HG03045 (cell line): ENCODE results near the gene POLR2E.
A peak's percentile ranks its signal among the peaks of the same experiment; 100 is the strongest.

Experiments used
- ATAC-seq: cut with Tn5 transposase; IDR thresholded peaks from one replicate; pipeline ENCODE4 v1.9.1; 2021; ENCODE audit warnings: mild to moderate bottlenecking, moderate library complexity; ENCODE audit not compliant: unreplicated experiment

Gene POLR2E

DNA sequence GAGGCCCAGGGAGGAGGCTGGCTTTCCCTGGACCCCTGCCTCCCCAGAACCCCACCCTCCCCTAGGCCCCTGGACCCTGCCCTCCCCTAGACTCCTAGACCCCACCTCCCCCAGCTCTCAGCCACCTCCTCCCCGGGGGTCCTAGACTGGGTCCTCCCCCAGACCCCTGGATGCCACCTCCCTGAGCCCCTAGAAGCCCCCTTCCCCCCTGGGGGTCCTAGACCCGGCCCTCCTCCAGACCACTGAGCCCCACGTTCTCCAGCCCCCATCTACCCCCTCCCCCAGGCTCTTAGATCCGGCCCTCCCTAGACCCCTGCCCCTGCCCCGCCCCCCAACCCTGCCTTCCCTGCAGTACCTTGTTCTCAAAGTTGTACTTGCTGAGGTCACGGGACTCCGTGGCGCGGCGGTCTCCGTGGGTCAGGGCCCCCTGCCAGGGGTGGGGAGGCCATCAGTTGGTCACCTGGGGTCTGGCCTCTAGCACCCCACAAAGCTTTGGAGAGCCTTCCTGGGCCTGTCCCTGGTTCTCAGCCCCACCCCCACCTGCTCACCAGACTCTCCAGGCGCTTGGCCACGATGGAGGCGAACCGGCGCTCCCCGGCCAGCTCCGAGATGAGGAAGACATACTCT, 16.6 kb upstream of the POLR2E start:
- no peak for ATAC-seq

DNA sequence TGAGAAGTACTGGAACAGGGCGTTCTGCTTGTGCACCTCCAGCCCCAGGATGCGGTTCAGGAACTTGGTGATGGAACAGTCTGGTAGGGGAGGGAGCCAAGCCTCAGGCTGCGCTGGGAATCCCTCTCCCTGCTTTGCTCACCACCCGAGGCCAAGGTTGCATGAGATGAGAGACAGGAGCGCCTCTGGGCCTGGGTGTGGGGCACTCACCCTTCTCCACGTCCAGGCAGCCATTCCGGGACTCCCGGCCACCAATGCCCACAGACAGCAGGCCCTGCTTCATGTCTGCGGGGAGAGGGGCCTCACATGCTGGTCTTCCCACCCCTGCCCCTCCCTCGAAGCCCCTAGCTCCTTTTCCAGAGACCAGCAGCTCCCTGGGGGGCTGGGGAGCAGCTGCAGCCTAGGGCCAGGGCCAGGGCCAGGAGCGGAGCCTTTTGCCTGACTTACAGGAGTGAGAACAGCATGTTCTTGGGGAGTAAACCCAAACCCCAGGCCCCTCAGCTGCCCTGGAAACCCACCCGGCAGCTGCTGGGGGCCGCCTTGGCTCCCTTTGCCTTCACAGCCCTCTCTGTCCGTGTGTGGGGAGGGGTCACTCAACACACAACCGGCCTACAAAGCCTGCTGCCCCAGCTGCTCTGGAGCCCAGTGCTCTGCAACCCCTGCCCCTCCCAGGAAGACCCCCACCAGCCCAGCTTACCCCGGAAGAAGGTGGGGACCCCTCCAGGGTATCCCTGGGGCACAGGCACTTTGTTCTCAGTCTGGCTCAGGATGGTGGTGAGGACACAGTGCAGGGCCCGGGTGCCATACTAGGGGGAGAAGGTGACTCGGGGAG, 15.8 kb upstream of the POLR2E start:
- no peak for ATAC-seq

DNA sequence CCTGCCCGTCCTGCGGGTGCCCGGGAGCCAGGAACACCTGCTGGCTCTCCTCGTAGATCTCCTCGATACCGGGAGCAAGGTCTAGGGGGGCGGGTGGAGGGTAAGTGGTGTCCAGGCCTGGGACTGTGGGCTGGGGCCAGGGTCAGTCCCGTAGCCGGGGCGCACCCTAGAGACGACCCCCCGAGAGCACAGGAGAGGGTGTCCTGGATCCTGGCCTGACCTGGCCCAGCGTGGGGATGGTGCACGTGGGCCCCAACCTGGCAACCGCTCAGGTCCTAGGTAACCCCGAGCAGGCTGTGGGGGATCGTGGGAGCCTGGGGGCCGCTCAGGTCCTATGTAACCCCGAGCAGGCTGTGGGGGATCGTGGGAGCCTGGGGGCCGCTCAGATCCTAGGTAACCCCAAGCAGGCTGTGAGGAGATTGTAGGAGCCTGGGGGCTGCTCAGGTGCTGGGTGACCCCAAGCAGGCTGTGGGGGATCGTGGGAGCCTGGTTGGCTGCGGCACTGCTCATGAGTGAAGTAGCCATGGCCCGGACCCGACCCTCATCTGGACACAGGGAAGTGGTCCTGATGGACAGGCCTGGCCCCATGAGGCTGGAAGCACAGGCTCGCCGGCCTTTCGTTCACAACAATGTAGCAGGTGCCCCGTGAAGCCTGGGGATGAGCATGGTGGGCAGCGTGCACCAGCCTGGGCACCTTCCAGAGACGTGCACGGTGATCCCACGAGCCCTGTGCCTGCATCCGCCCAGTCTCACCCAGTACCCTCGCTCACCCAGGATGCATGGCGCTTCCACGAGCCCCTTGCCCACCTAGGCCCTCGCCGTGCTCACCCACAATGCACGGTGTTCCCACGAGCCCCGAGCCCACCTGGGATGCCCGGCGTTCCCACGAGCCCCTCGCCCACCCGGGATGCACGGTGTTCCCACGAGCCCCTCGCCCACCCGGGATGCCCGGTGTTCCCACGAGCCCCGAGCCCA, 14.8 kb upstream of the POLR2E start:
- ATAC-seq: no peak

DNA sequence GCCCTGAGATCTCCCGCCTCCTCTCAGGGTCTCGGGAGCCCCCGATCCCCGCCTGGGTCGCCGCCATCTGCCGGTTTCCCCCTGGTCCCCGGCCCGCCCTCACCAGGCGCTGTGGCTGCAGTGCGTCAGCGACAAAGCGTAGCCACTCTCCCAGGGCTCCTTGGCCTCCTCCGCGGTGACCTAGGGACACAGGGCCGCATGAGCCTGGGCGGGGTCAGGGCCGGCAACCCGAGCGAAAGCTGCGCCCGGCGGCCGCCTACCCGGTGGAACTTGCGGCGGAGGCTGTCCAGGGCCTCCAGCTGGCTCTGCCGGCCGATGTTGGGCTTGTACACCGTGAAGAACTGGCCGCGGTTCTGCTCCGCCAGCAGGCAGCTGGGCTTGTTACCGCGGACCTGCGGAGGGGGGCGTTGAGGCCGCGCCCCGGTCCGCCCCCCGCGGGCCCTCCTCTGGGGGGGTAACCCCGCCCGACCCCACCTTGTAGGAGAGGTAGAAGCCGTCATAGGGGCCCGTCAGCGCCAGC, 13.9 kb upstream of the POLR2E start:
- ATAC-seq: no peak

DNA sequence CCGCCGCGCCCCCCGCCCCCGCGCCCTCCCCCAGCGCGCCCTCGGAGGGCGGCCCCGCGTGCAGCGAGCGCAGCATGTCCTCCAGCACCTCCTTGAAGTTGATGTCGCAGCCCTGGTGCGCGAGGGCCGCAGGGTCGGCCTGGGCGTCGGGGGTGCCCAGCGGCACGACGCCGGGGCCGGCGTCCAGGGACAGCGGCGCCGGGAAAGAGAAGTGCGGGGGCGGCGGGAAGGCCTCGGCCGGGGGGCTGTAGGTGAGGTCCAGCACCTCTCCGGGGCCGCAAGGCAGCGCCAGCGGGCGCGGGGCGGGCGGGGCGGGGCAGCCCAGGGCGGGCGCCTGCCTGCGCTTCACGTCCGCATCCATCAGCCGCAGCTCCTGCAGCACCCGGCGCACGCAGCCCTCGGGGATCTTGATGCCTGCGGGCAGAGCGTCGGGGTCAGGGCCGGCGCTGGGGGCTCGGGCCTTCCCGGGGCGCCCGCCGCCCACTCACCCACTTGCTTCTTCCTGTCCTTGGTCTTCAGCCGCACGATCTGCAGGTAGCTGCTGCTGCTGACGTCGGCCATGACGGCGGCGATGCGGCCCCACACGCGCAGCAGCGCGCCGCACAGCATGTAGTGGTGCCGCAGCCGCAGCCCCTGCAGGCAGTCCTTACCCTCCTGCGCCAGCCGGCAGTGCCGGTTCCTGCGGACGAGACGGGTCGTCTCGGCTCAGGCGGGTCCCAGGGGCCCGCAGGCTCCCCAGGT, 13.3 kb upstream of the POLR2E start:
- ATAC-seq: no peak

DNA sequence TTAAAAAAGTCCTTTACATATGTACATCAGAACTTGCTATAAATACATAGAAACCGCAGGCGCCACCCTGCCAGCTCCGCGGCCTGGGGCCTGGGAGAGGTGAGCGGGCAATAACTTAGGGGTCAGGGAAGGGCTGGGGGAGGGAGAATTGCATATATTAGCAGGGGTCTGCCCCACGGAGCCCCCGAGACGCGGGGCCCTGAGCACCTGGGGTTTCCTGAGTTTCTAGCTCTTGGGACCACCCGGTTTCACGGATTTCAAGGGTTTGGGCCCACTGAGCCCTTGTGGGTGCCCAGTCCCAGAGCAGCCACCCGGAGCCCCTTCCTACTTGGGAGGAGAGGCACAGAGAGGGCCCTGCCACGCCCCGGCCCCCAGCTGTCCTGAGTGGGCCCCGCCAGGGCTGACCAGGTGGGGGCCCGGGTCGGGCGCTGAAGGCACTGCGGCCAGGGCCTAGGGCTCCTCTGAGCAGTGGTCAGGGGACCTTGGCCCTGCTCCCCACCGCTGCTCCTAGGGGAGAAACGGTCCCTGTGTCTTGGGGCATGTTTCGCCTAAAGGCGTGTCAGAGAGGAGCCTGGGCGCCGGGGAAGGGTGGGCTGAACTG, 12.6 kb upstream of the POLR2E start:
- no peak for ATAC-seq

DNA sequence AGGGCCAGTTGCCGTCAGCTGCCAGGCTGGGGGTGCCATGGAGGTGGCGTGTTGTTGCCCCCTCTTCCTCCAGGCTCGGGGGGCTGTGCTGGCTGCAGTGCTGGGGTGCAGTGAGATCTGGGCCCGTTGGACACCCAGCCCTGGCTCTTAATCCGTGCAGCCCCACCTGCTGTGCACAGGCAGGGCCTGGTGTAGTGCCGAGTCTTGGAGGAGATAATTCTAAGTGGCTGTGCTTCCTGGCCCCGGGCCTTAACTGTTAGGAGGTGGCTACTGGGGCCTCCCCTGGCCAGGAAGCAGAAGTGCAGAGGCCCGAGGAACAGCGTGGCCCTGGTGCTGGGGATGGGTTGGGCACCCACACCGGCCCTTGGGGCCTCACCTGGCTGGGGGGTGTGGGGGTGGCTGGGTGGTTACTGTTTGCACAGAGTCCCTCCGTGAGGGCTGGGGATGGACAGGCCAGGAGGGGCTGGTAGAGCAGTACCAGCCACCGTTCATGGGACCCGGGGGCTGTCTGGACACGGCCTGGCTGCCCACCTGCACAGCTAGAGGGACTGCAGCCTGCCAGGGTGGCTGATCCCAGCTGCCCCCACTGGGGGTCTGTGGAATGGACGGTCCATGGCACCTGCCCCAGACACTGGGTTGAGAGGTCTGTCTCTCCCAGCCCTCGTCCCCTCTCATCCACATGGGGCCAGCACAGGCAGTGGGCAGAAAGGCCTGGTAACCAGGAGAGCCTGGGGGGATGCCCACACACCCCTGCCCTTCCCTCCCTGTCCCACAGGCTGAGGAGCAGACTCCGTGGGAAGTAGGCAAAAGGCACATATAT, 11.9 kb upstream of the POLR2E start:
- ATAC-seq: no peak

DNA sequence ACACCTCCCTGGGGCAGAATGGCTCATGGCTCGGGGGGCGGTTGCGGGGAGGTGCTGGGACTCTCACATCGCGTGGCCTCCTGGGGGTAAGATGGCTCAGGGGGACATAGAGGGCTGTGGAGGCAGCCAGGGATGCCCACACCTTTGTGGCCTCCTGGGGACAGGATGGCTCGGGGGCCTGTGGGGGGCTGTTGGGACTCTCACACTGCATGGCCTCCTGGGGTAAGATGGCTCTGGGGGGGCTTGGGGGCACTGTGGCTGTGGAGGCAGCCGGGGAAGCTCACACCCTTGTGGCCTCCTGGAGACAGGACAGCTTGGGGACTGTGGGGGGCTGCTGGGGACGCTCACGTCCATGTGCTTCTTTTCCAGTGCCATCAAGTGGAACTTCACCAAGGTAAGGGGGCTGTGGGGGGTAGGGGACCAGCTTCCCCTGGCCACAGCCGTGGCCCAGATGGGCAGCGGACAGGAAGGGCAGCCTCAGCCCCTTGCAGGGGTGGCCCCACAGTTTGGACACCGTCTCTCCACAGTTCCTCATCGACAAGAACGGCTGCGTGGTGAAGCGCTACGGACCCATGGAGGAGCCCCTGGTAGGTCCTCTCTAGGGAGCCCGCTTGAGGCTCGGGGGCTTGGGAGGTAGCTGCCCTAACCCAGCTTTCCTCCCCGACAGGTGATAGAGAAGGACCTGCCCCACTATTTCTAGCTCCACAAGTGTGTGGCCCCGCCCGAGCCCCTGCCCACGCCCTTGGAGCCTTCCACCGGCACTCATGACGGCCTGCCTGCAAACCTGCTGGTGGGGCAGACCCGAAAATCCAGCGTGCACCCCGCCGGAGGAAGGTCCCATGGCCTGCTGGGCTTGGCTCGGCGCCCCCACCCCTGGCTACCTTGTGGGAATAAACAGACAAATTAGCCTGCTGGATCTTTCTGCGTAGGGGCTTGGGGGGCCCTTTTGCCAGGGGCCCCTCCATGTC, 11.0 kb upstream of the POLR2E start:
- no peak for ATAC-seq

DNA sequence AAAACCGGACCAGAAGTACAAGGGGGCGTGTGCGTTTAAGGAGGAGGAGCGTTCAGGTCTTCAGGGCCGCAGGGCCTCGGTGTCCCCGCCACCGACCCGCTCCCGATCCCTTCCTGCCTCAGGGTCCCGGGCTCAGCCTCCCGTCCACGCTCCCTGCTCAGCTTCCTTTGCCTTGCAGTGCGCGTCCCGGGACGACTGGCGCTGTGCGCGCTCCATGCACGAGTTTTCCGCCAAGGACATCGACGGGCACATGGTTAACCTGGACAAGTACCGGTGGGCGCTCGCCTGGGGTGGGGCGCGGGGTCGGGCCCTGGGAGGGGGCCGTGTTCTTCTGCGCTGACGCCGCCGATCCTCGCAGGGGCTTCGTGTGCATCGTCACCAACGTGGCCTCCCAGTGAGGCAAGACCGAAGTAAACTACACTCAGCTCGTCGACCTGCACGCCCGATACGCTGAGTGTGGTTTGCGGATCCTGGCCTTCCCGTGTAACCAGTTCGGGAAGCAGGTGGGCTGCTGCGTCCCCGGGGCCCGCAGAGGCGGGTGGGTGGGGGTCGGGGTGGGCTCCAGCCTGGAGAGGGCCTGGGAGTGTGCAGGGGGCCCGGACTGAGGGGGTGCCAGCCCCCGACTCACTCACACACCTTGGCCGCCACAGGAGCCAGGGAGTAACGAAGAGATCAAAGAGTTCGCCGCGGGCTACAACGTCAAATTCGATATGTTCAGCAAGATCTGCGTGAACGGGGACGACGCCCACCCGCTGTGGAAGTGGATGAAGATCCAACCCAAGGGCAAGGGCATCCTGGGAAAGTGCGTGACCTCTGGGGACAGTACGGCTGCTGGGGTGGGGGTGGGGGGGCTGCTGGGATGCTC, 10.1 kb upstream of the POLR2E start:
- no peak for ATAC-seq

DNA sequence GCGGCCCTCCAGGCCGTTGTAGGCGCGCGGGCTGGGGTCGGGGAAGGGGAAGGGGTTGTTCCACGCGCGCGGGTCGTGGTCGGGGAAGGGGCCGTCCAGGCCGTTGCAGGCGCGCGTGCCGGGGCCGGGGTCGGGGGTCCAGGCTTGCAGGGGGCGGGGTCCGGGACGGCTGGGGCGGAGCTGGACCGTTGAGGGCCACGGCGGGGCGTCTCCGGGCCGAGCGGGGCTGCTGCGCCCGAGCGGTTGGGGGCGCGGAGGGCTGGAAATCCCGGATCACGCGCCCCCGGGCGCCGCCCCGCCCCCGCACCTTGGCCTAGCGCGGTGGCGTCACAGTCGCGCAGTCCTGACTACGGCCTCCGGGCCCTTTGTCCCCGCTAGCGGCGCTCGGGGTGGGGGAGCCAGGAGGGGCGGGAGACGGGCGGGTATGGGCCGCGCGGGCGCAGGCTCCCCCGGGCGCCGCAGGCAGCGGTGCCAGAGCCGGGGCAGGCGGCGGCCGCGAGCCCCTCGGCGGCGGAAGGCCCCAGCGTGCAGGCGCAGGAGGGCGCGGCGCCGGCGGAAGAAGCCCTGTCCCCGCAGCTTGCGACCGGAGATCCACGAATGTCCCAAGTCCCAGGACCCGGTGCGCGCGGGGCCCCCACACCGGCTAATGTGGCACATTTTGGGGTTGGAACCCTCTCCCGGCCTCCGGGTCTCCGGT, 9.3 kb upstream of the POLR2E start:
- peak; percentile 33 for ATAC-seq

DNA sequence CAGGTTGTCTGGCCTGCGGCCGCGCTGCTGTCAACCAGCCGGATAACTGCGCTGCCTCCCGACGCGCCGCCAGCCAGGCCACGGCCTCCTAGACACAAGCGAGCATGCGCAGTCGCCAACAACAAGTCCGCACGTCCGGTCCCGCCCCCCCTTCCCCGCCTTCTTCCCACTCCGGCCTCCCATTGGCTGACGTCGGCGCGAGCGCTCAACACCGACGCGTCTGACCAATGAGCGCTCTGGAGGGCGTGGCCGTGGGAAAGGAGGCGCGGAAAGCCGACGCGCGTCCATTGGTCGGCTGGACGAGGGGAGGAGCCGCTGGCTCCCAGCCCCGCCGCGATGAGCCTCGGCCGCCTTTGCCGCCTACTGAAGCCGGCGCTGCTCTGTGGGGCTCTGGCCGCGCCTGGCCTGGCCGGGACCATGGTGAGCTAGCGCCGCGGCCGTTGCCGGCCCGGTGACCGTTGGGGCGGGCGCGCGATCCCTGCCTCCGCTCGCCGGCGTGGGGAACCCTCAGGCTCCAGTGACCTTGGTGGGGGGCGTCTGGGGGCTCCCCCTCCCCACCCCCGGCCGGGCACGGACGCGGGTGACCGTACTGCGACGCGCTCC, 8.6 kb upstream of the POLR2E start, which contains the start of gene GPX4:
GPX4 (plus strand) TSS at position 287 of the 603 bp plus-strand sequence; CDS start at position 337, 50 bp downstream.
- ATAC-seq: peak; percentile 70

DNA sequence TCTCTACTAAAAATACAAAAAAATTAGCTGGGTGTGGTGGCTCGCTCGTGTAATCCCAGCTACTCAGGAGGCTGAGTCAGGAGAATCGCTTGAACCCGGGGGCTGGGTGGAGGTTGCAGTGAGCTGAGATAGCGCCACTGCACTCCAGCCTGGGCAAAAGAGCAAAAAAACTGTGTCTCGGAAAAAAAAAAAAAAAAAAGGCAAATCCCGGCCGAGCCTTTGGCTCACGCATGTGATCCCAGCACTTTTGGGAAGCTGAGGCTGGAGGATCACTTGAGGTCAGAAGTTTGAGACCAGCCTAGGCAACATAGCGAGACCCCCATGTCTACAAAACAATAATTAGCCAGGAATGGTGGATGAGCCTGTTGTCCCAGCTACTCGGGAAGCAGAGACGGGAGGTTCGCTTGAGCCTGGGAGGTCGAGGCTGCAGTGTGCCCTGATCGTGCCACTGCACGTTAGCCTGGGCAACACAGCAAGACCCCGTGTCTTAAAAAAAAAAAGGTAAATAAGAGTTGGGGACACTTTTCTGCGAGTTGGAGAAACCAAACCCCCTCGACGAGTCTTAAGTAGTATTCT, 8.0 kb upstream of the POLR2E start:
- ATAC-seq: peak; percentile 0

DNA sequence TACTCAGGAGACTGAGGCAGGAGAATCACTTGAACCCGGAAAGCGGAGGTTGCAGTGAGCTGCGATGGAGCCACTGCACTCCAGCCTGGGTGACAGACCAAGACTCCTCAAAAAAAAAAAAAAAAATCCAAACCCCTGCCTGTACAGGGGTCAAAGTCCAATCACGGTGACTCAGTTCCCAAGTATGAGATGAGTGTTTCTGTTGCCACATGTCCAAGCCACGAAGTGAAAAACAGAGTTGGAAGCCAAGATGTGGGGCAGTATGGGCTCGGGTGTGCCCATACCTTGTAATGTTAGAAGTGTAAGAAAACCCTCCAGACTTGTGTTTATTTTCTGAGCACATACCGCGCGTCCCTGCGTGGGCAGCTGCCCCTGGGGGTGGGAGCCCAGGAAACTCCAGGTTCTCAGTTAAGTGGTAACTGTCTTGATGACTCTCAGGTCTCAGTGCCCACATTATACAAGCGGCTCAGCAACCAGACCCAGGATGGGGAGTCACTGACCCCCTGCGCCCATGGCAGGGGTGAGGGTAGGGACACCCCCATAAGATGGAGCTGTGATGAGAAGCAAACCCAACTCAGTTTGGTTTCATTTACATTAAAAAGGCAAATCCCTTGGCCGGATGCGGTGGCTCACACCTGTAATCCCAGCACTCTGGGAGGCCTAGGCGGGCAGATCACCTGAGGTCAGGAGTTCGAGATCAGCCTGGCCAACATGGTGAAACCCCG, 7.4 kb upstream of the POLR2E start:
- ATAC-seq: no peak

DNA sequence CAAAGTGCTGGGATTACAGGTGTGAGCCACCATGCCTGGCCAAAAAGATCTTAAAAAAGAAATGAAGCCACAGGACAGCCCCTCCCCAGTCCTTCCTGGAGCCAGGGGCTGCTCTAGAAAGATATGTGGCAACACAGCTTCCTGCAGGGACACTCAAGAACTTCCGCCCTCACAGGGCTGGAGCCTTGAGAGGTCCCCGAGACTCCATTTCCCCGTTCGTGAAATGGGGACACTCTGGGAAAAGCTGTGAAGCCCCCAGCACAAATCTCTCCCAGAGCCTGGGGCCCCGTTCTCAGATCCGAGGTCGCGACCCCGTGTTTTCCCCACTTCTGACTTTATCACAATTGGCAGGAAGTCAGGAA, 6.1 kb upstream of the POLR2E start:
- no peak for ATAC-seq
